ENCODE data around the gene NUDT6. TPM values are rescaled to one million over a fixed set of nuclear protein-coding genes. Genes with fewer than 3 reads are reported as not detected.

The NUDT6 gene
- total and polyA plus RNA-seq, 12 donors: 7.7 to 25.1 (median 14.9) TPM

GRCh38 chr4:122898370-122899150 lies 23.8 kb downstream of the NUDT6 start:
- Histone ChIP-seq H3K36me3 (peaks cover 0 to 30% (median 0%) of the 10 kb centered on the region in 9 donors), H3K27me3 (no peaks in the 10 kb centered on the region), H3K4me3 (no peak overlapping the region), H3K4me1 (peaks cover 0 to 14% (median 3%) of the 10 kb centered on the region in 9 donors), H3K27ac (no peak overlapping the region), H3K9me3 (no peaks in the 10 kb centered on the region)
- TF ChIP-seq CTCF (IDR thresholded peaks at IDR 0.05): no peak
- WGBS, 2 donors: 82 to 89% methylated on average over 2 of the region's 2 CpGs
- no peak for DNase-seq
- ATAC-seq: peak in 2 of 8 donors; percentile 56 to 81
- intact Hi-C loops (cut with DNase I): no loop called here

- ATAC-seq (no peak), DNase-seq (no peak)
- TF ChIP-seq CTCF (IDR thresholded peaks at IDR 0.05): no peak
- peaks cover 0 to 51% (median 7%) of the 10 kb centered on the region in 9 donors for H3K36me3 ChIP-seq
- intact Hi-C loops (cut with DNase I): no loop called here
- H3K4me1 ChIP-seq: peaks cover 0 to 14% (median 3%) of the 10 kb centered on the region in 9 donors
- 76 to 79% methylated on average over 1 of the region's 1 CpG for WGBS, 2 donors
- no peak overlapping the region for H3K4me3 ChIP-seq
- peak overlapping the region in 1 of 10 donors; percentile 9 for H3K27ac ChIP-seq
- H3K27me3 ChIP-seq: no peaks in the 10 kb centered on the region
- no peaks in the 10 kb centered on the region for H3K9me3 ChIP-seq
Measured at GRCh38 chr4:122896270-122896669, 26.1 kb downstream of the NUDT6 start.

- intact Hi-C loops (cut with DNase I): no loop called here
- H3K4me3 ChIP-seq: no peak overlapping the region
- DNase-seq (no peak), ATAC-seq (no peak)
- H3K4me1 ChIP-seq: peaks cover 0 to 15% (median 3%) of the 10 kb centered on the region in 9 donors
- H3K27ac ChIP-seq: peak overlapping the region in 1 of 10 donors; percentile 16
- H3K9me3 ChIP-seq: no peaks in the 10 kb centered on the region
- H3K27me3 ChIP-seq: no peaks in the 10 kb centered on the region
- WGBS, 2 donors: 47 to 48% methylated on average over 1 of the region's 1 CpG
- H3K36me3 ChIP-seq: peaks cover 0 to 51% (median 7%) of the 10 kb centered on the region in 9 donors
- TF ChIP-seq CTCF (IDR thresholded peaks at IDR 0.05): no peak
Measured at GRCh38 chr4:122895336-122895995, 26.9 kb downstream of the NUDT6 start.

GRCh38 chr4:122894827-122895226 lies 27.6 kb downstream of the NUDT6 start:
- intact Hi-C loops (cut with DNase I): loop anchor here in 1 of 10 donors (5.0 kb wide), 1 partner anchor 68 kb away; the partner anchor contains the start of gene FGF2
- no peaks in the 10 kb centered on the region for H3K9me3 ChIP-seq
- TF ChIP-seq CTCF (IDR thresholded peaks at IDR 0.05): no peak
- no peak for ATAC-seq
- H3K36me3 ChIP-seq: peaks cover 0 to 51% (median 7%) of the 10 kb centered on the region in 9 donors
- no peaks in the 10 kb centered on the region for H3K27me3 ChIP-seq
- 93 to 94% methylated on average over 3 of the region's 3 CpGs for WGBS, 2 donors
- H3K4me1 ChIP-seq: peaks cover 0 to 22% (median 6%) of the 10 kb centered on the region in 9 donors
- H3K4me3 ChIP-seq: no peak overlapping the region
- no peak for DNase-seq
- no peak overlapping the region for H3K27ac ChIP-seq

All from heart right ventricle (tissue), 16 donors.